Stomach (tissue), 9 donors: ENCODE data around the gene CHI3L1. TPM values are rescaled to one million over a fixed set of nuclear protein-coding genes. Genes with fewer than 3 reads are reported as not detected.

Source experiments
- DNase-seq, 2 donors: peaks; one replicate each; pipeline versions ENCODE4 v3.0.0 to v3.0.0-alpha.2; 2013 to 2019
- H3K27ac ChIP-seq, 5 donors: fragments of 200-600 bp in 4 of 5; sonication (generic) in 4 of 5; one replicate each; pipeline ENCODE4 v1.5.1; 2013 to 2019; ENCODE audit warnings: mild to moderate bottlenecking in 1 of 5, moderate library complexity in 1 of 5
- H3K27me3 ChIP-seq, 3 donors: fragments of 200-600 bp; sonication (generic); one replicate each; pipeline ENCODE4 v1.5.1; 2017 to 2019; ENCODE audit warnings: mixed run types in 1 of 3
- H3K36me3 ChIP-seq, 4 donors: fragments of 200-600 bp; sonication (generic); 1 replicate in 3 of 4; 2 replicates in 1 of 4; pipeline ENCODE4 v1.5.1; 2016 to 2019
- H3K4me1 ChIP-seq, 4 donors: fragments of 200-600 bp; sonication (generic); one replicate each; pipeline ENCODE4 v1.5.1; 2016 to 2019
- H3K4me3 ChIP-seq, 4 donors: fragments of 200-600 bp; sonication (generic) in 3 of 4; one replicate each; pipeline ENCODE4 v1.5.1; 2016 to 2019; ENCODE audit warnings: mild to moderate bottlenecking in 1 of 4
- H3K9me3 ChIP-seq, 4 donors: fragments of 200-600 bp; sonication (generic); one replicate each; pipeline ENCODE4 v1.5.1; 2016 to 2019
- CTCF ChIP-seq, 7 experiments: fragments of 450-650 bp in 4 of 7; fragments of 200-600 bp in 3 of 7; sonication (generic) in 3 of 7; IDR thresholded peaks; one replicate each; pipeline ENCODE4 v1.5.1; 2016 to 2019; ENCODE audit warnings: antibody characterized with exemption in 7 of 7, control low read depth in 2 of 7, mild to moderate bottlenecking in 1 of 7
- EP300 ChIP-seq: sonication (generic); formaldehyde crosslinking; IDR thresholded peaks from one replicate; pipeline ENCODE4 v1.6.1; 2017; ENCODE audit warnings: antibody characterized with exemption
- POLR2A ChIP-seq, 4 donors: fragments of 450-650 bp; IDR thresholded peaks; one replicate each; pipeline ENCODE4 v1.6.1; 2016; ENCODE audit warnings: antibody characterized with exemption in 4 of 4, control low read depth in 2 of 4, mild to moderate bottlenecking in 1 of 4, moderate library complexity in 1 of 4
- POLR2AphosphoS5 ChIP-seq, 3 donors: sonication (generic); formaldehyde crosslinking; IDR thresholded peaks; one replicate each; pipeline ENCODE4 v1.6.1; 2016; ENCODE audit warnings: antibody characterized with exemption in 3 of 3
- WGBS, 5 donors: extraction: QIAGEN DNeasy Blood & Tissue Kit in 3 of 5; methylation state at CpG; one replicate each; pipeline versions ENCODE4 v1.1.5 to v1.1.7; 2013 to 2018; 5-methylcytosine and 5-hydroxymethylcytosine counted together
- intact Hi-C: fragments of 100-400 bp; cut with DNase I; formaldehyde crosslinking; loops from one replicate; pipeline ENCODE4 v1.15.1; 2023; ENCODE audit warnings: low total_unique reads
- polyA plus RNA-seq, 3 donors: library from polyadenylated mRNA; stranded (reverse); fragments of 200-250 nt; gene quantifications; one replicate each; pipeline ENCODE4 v1.2.3, GENCODE V29; 2013
- total RNA-seq, 5 donors: library from RNA; depleted of rRNA; stranded (reverse); fragments of >200 nt; gene quantifications; one replicate each; pipeline versions ENCODE4 v1.1.0 to v1.2.3, GENCODE V29; 2014 to 2016
- donor health status: healthy with polysubstance abuse.
- donor health status: Bipolar disorder and iron deficiency.
- donor health status: healthy.

CHI3L1 gene
- total and polyA plus RNA-seq, 8 donors, result 1.1 to 28.1 (median 3.9) TPM; not detected in 3

- Histone ChIP-seq H3K4me1 (peaks cover 0 to 18% (median 12%) of the 10 kb centered on the region in 4 donors), H3K36me3 (no peaks in the 10 kb centered on the region), H3K27ac (no peak overlapping the region), H3K4me3 (no peak overlapping the region), H3K9me3 (no peaks in the 10 kb centered on the region), H3K27me3 (peaks cover 0 to 4% (median 0%) of the 10 kb centered on the region in 3 donors)
- DNase-seq, result no peak
- intact Hi-C loops, result no loop called here
- 90 to 96% (median 95%) methylated on average over 2 of the region's 2 CpGs for WGBS, 5 donors
- TF ChIP-seq POLR2A (IDR thresholded peaks at IDR 0.05), result no peak
- TF ChIP-seq CTCF (IDR thresholded peaks at IDR 0.05), result no peak
- no peak for TF ChIP-seq POLR2AphosphoS5 (IDR thresholded peaks at IDR 0.05)
- no peak for TF ChIP-seq EP300
Observed at GRCh38 chr1:203190949-203191348, 4.4 kb upstream of the CHI3L1 start.

DNA sequence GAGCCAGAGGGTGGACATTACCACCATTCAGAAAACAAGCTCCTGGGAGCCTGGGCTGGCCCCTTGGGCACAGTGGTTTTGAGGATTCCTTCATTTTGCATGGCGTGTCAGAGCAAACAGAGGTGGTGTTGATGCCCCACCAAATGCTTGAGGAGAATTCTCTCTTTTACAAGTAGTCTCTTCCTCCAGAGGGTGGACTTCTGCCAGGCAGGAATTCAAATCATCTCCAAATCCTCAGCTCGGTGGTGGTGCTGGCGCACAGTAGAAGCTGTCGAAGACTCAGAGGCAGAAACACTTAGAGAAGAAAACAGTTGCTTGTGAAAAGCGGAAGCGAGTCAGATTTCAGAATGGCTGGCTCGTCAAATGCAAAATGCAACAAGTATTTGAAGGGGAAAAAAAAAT, 3.4 kb upstream of the CHI3L1 start:
- TF ChIP-seq EP300, result no peak
- TF ChIP-seq POLR2A (IDR thresholded peaks at IDR 0.05), result no peak
- no peak for TF ChIP-seq CTCF (IDR thresholded peaks at IDR 0.05)
- no peak for TF ChIP-seq POLR2AphosphoS5 (IDR thresholded peaks at IDR 0.05)
- Histone ChIP-seq H3K27me3 (peaks cover 0 to 6% (median 0%) of the 10 kb centered on the region in 3 donors), H3K9me3 (no peaks in the 10 kb centered on the region), H3K27ac (no peak overlapping the region), H3K4me1 (peaks cover 0 to 23% (median 12%) of the 10 kb centered on the region in 4 donors), H3K36me3 (no peaks in the 10 kb centered on the region), H3K4me3 (no peak overlapping the region)
- no peak for DNase-seq
- 66 to 85% (median 72%) methylated on average over 7 of the region's 7 CpGs for WGBS, 5 donors
- intact Hi-C loops, result no loop called here

DNA sequence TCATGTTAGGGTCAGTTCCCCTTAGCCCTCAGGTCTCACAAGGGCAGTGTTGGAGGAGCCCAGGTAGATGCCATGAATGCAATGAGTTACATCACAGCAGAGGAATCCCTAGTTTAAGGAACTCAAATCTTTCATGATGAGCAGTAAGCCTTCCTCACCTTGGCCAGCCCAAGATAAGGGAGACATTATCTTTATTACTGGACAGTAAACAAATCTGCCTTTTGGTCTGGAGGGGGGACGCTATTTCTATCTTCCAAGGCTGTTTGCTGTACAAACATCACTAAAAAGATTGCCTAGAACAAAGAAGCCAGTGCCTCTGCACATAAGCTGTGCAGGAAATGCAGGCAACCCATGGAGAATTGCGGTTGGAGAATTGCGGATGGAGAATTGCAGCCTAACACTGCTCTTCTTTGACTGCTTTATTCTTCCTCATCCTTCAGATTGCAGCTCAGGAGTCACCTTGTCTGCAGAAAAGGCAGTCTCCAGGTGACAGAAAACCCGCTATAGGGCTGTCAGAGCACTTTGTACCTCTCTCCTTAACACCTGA, 2.3 kb upstream of the CHI3L1 start:
- DNase-seq, result no peak
- Histone ChIP-seq H3K27me3 (peaks cover 0 to 6% (median 0%) of the 10 kb centered on the region in 3 donors), H3K9me3 (no peaks in the 10 kb centered on the region), H3K27ac (no peak overlapping the region), H3K4me3 (no peak overlapping the region), H3K4me1 (peaks cover 0 to 23% (median 12%) of the 10 kb centered on the region in 4 donors), H3K36me3 (no peaks in the 10 kb centered on the region)
- TF ChIP-seq CTCF (IDR thresholded peaks at IDR 0.05) (no peak), POLR2A (IDR thresholded peaks at IDR 0.05) (no peak), EP300 (no peak), POLR2AphosphoS5 (IDR thresholded peaks at IDR 0.05) (no peak)
- intact Hi-C loops, result no loop called here
- 45 to 69% (median 56%) methylated on average over 4 of the region's 4 CpGs for WGBS, 5 donors

DNA sequence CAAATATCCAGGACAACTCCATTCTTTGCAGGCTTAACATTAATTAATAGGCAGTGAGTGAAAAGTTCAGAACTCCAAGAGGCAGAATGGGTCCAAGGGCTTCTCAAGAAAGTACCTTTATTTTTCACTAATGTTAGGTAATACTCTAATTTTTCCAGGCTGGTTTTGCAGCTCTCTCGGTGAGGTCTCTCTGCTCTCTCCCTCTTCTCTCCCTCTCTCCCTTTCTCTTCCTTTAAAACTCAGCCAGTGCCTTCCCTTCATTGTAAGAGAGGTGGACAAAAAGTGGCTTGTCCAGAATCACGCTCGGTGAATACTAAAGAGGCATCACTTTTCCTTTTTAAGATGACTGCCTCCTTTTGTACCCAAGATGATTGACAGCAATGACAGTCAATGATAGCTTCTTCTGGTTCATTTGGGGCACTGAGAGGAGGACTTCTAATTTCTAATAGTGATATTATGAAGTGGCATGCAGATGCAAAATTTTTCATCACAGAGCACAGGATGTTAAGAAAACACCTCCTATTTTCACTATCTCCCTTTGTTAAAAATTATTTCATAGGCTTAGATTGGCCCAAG, 1.3 kb upstream of the CHI3L1 start:
- DNase-seq, result no peak
- H3K9me3 ChIP-seq, result no peaks in the 10 kb centered on the region
- WGBS, 5 donors, result 80 to 97% (median 86%) methylated on average over 3 of the region's 3 CpGs
- peaks cover 0 to 6% (median 0%) of the 10 kb centered on the region in 3 donors for H3K27me3 ChIP-seq
- TF ChIP-seq POLR2A (IDR thresholded peaks at IDR 0.05) (no peak), EP300 (no peak), POLR2AphosphoS5 (IDR thresholded peaks at IDR 0.05) (no peak), CTCF (IDR thresholded peaks at IDR 0.05) (no peak)
- intact Hi-C loops, result no loop called here
- H3K36me3 ChIP-seq, result no peaks in the 10 kb centered on the region
- H3K27ac ChIP-seq, result no peak overlapping the region
- no peak overlapping the region for H3K4me3 ChIP-seq
- peaks cover 0 to 23% (median 12%) of the 10 kb centered on the region in 4 donors for H3K4me1 ChIP-seq
